Measurements from ENCODE around the gene SNRNP70. TPM values are rescaled to one million over a fixed set of nuclear protein-coding genes. Genes with fewer than 3 reads are reported as not detected.
"Not testable (repeated sequence)": the region's sequence is repeated elsewhere in the genome, so short reads cannot be mapped to it uniquely, and the experiment has no call there.

The SNRNP70 gene
- total and polyA plus RNA-seq, 2 donors (not counting 3 experiments of a cell fraction or from before 2014, with no cell fraction given), result 215 to 300 TPM

DNA sequence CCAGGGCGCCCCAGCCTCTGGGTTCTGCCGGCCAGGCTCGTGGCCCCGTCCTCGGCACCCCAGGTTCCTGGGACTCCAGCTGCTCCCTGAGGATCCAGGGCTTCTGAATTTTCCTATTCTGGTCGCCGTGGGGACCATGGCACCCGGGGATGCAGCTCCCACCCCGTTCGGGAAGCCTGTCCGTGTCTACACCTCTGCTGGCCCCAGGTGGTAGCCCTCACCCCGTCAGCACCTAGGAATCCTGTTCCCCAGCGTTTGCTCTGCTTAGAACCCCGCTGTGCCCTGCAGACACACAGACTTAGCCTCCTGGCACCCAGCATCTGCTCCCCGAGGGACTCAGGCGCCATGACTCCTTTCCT, 35.1 kb downstream of the SNRNP70 start:
- H3K27me3 ChIP-seq (ENCODE audit: control insufficient read depth in 2 of 2, insufficient read depth in 2 of 2, low read length in 2 of 2), result peaks cover 4 to 8% of the 10 kb centered on the region in 2 experiments
- H3K4me3 ChIP-seq (replicated peaks in 1 of 3; ENCODE audit: insufficient read depth in 1 of 3, low read depth in 1 of 3, low read length in 3 of 3), result no peak overlapping the region
- ChIA-PET POLR2A (no interaction called here), CTCF (interaction anchor here (0.8 to 2.7 kb wide), 11 partner anchors 13 to 105 kb away, joined by 3 to 13 read pairs (median 5); no protein-coding TSS in a partner anchor)
- H3K36me3 ChIP-seq (ENCODE audit: control insufficient read depth in 2 of 2, extremely low read depth in 1 of 2, insufficient read depth in 2 of 2, low read length in 2 of 2), result no peaks in the 10 kb centered on the region
- intact Hi-C loops (cut with micrococcal nuclease) (no loop called here), dilution Hi-C loops (cut with MboI; ENCODE audit: extremely low pct_ligation_motif_present, low sequenced_read_pairs) (no loop called here)
- no peaks in the 10 kb centered on the region for H3K9me1 ChIP-seq (replicated peaks; ENCODE audit: control insufficient read depth, extremely low read depth, insufficient read depth, low read length)
- no peaks in the 10 kb centered on the region for H3K79me2 ChIP-seq (ENCODE audit: control insufficient read depth, insufficient read depth, low read length)
- TF ChIP-seq, protein P1, sequence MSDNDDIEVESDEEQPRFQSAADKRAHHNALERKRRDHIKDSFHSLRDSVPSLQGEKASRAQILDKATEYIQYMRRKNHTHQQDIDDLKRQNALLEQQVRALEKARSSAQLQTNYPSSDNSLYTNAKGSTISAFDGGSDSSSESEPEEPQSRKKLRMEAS (IDR thresholded peaks at IDR 0.05; ENCODE audit: insufficient read depth, insufficient read length), result no peak
- TF ChIP-seq JUN (IDR thresholded peaks at IDR 0.05; ENCODE audit: borderline replicate concordance, insufficient read depth, insufficient read length, low read depth) (no peak), FOS (IDR thresholded peaks at IDR 0.05; ENCODE audit: borderline replicate concordance, insufficient read depth, low read length) (no peak), POLR2A (IDR thresholded peaks at IDR 0.05; ENCODE audit: low read depth, low read length) (no peak), EZH2 (IDR thresholded peaks at IDR 0.05; ENCODE audit: borderline replicate concordance, low read depth, low read length, severe bottlenecking) (no peak)
- no TSS peak for BruUV-seq (replicated peaks)
- no peak for DNase-seq (ENCODE audit: low read depth, low spot score)
- no peak for FAIRE-seq
- H4K20me1 ChIP-seq (replicated peaks; ENCODE audit: control insufficient read depth, extremely low read depth, insufficient read depth, low read length), result no peaks in the 10 kb centered on the region
- H3K9me3 ChIP-seq (replicated peaks; ENCODE audit: control insufficient read depth, insufficient read depth, low read length), result no peaks in the 10 kb centered on the region
- no peak overlapping the region for H3K9ac ChIP-seq (replicated peaks; ENCODE audit: extremely low read depth, insufficient read depth, low read length)
- H2AFZ ChIP-seq (ENCODE audit: low read depth, low read length), result no peak overlapping the region
- H3K27ac ChIP-seq (ENCODE audit: insufficient read depth, low read depth, low read length), result no peak overlapping the region
- H3K4me1 ChIP-seq (ENCODE audit: control insufficient read depth, extremely low read depth, insufficient read depth, low read length), result peaks cover 9% of the 10 kb centered on the region
- no peak overlapping the region for H3K4me2 ChIP-seq (ENCODE audit: insufficient read depth, low read length)

DNA sequence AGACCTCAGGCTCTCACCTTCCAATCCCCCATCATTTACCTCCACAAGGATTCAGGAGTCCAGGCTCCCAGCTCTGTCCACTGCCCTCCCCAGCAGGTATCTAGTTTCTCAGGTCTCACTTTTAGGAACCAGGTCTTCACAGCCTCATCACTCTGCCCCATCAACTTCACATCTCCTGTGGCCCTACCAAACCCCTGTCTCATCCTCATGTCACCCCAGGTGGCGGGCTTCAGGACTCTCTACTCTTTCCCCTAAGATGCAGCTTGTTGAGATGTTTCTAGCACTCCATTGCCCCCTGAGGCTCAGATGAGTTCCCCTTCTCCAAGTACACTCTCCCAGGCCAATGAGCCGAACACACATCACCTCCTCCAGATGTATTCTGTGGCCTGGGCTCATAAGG, 35.6 kb downstream of the SNRNP70 start:
- dilution Hi-C loops (cut with MboI; ENCODE audit: extremely low pct_ligation_motif_present, low sequenced_read_pairs), result no loop called here
- Histone ChIP-seq H4K20me1 (replicated peaks; ENCODE audit: control insufficient read depth, extremely low read depth, insufficient read depth, low read length) (no peaks in the 10 kb centered on the region), H3K4me3 (replicated peaks in 1 of 3; ENCODE audit: insufficient read depth in 1 of 3, low read depth in 1 of 3, low read length in 3 of 3) (no peak overlapping the region), H3K27ac (ENCODE audit: insufficient read depth, low read depth, low read length) (no peak overlapping the region), H2AFZ (ENCODE audit: low read depth, low read length) (no peak overlapping the region), H3K4me2 (ENCODE audit: insufficient read depth, low read length) (no peak overlapping the region), H3K27me3 (ENCODE audit: control insufficient read depth in 2 of 2, insufficient read depth in 2 of 2, low read length in 2 of 2) (peaks cover 7 to 8% of the 10 kb centered on the region in 2 experiments), H3K9me1 (replicated peaks; ENCODE audit: control insufficient read depth, extremely low read depth, insufficient read depth, low read length) (no peaks in the 10 kb centered on the region), H3K9ac (replicated peaks; ENCODE audit: extremely low read depth, insufficient read depth, low read length) (no peak overlapping the region), H3K9me3 (replicated peaks; ENCODE audit: control insufficient read depth, insufficient read depth, low read length) (no peaks in the 10 kb centered on the region), H3K4me1 (ENCODE audit: control insufficient read depth, extremely low read depth, insufficient read depth, low read length) (peaks cover 9% of the 10 kb centered on the region), H3K79me2 (ENCODE audit: control insufficient read depth, insufficient read depth, low read length) (no peaks in the 10 kb centered on the region), H3K36me3 (ENCODE audit: control insufficient read depth in 2 of 2, extremely low read depth in 1 of 2, insufficient read depth in 2 of 2, low read length in 2 of 2) (no peaks in the 10 kb centered on the region)
- DNase-seq (ENCODE audit: low read depth, low spot score) (no peak), FAIRE-seq (no peak)
- CTCF ChIA-PET, result interaction anchor here (1.0 to 2.7 kb wide), 7 partner anchors 15 to 87 kb away, joined by 3 to 13 read pairs (median 6); no protein-coding TSS in a partner anchor
- intact Hi-C loops (cut with micrococcal nuclease), result no loop called here
- TF ChIP-seq, protein P2, sequence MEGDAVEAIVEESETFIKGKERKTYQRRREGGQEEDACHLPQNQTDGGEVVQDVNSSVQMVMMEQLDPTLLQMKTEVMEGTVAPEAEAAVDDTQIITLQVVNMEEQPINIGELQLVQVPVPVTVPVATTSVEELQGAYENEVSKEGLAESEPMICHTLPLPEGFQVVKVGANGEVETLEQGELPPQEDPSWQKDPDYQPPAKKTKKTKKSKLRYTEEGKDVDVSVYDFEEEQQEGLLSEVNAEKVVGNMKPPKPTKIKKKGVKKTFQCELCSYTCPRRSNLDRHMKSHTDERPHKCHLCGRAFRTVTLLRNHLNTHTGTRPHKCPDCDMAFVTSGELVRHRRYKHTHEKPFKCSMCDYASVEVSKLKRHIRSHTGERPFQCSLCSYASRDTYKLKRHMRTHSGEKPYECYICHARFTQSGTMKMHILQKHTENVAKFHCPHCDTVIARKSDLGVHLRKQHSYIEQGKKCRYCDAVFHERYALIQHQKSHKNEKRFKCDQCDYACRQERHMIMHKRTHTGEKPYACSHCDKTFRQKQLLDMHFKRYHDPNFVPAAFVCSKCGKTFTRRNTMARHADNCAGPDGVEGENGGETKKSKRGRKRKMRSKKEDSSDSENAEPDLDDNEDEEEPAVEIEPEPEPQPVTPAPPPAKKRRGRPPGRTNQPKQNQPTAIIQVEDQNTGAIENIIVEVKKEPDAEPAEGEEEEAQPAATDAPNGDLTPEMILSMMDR (IDR thresholded peaks at IDR 0.05; ENCODE audit: extremely low read depth in 1 of 2, insufficient read depth in 1 of 2, low read depth in 1 of 2, low read length in 2 of 2), result no peak
- TF ChIP-seq FOS (IDR thresholded peaks at IDR 0.05; ENCODE audit: borderline replicate concordance, insufficient read depth, low read length) (no peak), EZH2 (IDR thresholded peaks at IDR 0.05; ENCODE audit: borderline replicate concordance, low read depth, low read length, severe bottlenecking) (no peak), MYC (IDR thresholded peaks at IDR 0.05; ENCODE audit: low read depth, low read length) (no peak), POLR2AphosphoS5 (IDR thresholded peaks at IDR 0.05; ENCODE audit: insufficient read depth, low read depth, low read length) (no peak)
- TF ChIP-seq, protein P1 (IDR thresholded peaks at IDR 0.05; ENCODE audit: insufficient read depth, insufficient read length), result no peak
- POLR2A ChIA-PET, result no interaction called here
- no TSS peak for BruUV-seq (replicated peaks)

DNA sequence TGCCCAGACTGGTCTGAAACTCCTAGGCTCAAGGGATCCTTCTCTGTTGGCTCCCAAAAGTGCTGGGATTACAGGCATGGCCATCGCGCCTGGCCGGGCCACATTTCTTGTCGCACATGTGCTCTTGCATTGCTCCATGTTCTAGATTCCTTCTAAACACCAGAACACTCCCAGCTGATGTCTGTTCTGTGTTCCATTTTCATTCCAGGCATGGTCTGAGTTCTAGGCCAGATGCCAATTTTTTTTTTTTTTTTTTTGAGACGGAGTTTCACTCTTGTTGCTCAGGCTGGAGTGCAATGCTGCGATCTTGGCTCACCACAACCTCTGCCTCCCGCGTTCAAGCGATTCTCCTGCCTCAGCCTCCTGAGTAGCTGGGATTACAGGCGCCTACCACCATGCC, 36.6 kb downstream of the SNRNP70 start:
- FAIRE-seq; BruUV-seq (replicated peaks); H3K4me1 ChIP-seq (ENCODE audit: control insufficient read depth, extremely low read depth, insufficient read depth, low read length); dilution Hi-C loops (cut with MboI; ENCODE audit: extremely low pct_ligation_motif_present, low sequenced_read_pairs); H3K4me3 ChIP-seq (replicated peaks in 1 of 3; ENCODE audit: insufficient read depth in 1 of 3, low read depth in 1 of 3, low read length in 3 of 3); H3K27ac ChIP-seq (ENCODE audit: insufficient read depth, low read depth, low read length); H3K79me2 ChIP-seq (ENCODE audit: control insufficient read depth, insufficient read depth, low read length); H2AFZ ChIP-seq (ENCODE audit: low read depth, low read length); DNase-seq (ENCODE audit: low read depth, low spot score); H3K9me3 ChIP-seq (replicated peaks; ENCODE audit: control insufficient read depth, insufficient read depth, low read length); H3K9ac ChIP-seq (replicated peaks; ENCODE audit: extremely low read depth, insufficient read depth, low read length); POLR2A ChIA-PET; H3K27me3 ChIP-seq (ENCODE audit: control insufficient read depth in 2 of 2, insufficient read depth in 2 of 2, low read length in 2 of 2); H3K9me1 ChIP-seq (replicated peaks; ENCODE audit: control insufficient read depth, extremely low read depth, insufficient read depth, low read length); H4K20me1 ChIP-seq (replicated peaks; ENCODE audit: control insufficient read depth, extremely low read depth, insufficient read depth, low read length); H3K36me3 ChIP-seq (ENCODE audit: control insufficient read depth in 2 of 2, extremely low read depth in 1 of 2, insufficient read depth in 2 of 2, low read length in 2 of 2); intact Hi-C loops (cut with micrococcal nuclease); H3K4me2 ChIP-seq (ENCODE audit: insufficient read depth, low read length): not testable (repeated sequence)
- CTCF ChIA-PET, result interaction anchor here (2.6 to 2.7 kb wide), 2 partner anchors 24 to 25 kb away, joined by 9 to 13 read pairs; no protein-coding TSS in a partner anchor
